Measurements from ENCODE around the gene GAK.

GAK gene

DNA sequence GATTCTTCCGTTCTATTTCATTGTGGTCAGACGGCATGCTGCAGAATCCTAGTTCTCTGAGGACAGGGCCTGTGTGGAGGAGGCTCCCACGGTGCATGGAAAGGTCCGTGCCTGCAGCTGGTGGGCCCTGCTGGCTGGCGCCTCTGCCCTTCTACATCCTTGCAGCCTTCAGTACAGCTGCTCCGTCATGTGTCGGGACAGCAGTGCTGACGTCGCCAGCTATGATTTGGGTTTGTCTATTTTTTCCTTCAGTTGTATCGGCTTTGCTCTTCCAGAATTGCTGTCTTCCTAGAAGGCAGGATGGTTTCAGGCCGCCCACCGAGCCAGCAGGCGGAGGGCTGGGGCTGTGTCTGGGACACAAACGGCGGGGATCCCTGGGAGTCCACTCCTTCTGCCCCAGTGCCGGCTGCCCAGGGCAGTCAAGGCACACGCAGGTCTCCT, 74.1 kb downstream of the GAK start:
- no peak for DNase-seq (ENCODE audit: low read depth in 2 of 2)
- no peak overlapping the region for H3K4me3 ChIP-seq (replicated peaks in 1 of 2; ENCODE audit: low read depth in 2 of 2, low read length in 2 of 2)
- TF ChIP-seq, protein P1, sequence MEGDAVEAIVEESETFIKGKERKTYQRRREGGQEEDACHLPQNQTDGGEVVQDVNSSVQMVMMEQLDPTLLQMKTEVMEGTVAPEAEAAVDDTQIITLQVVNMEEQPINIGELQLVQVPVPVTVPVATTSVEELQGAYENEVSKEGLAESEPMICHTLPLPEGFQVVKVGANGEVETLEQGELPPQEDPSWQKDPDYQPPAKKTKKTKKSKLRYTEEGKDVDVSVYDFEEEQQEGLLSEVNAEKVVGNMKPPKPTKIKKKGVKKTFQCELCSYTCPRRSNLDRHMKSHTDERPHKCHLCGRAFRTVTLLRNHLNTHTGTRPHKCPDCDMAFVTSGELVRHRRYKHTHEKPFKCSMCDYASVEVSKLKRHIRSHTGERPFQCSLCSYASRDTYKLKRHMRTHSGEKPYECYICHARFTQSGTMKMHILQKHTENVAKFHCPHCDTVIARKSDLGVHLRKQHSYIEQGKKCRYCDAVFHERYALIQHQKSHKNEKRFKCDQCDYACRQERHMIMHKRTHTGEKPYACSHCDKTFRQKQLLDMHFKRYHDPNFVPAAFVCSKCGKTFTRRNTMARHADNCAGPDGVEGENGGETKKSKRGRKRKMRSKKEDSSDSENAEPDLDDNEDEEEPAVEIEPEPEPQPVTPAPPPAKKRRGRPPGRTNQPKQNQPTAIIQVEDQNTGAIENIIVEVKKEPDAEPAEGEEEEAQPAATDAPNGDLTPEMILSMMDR (IDR thresholded peaks at IDR 0.05; ENCODE audit: low read depth, low read length), result no peak

DNA sequence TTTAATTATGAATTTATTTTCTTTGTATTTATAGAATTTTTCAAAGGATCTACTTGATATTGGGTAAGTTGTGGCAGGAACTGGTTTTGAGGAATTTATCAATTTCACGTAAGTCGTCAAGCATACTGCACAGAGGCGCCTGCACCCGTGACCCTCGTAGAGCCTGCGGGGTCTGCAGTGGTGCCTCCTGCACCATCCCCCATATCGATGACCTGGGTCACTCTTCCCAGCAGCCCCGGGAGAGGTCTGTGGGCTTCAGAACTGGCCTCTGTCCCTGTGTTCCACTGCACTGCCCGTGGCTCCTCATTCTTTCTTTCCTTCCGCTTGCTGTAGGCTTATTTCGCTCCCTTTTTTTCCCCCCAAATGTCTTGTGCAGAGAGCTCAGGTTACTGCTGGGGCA, 74.7 kb downstream of the GAK start:
- TF ChIP-seq, protein P1 (IDR thresholded peaks at IDR 0.05; ENCODE audit: low read depth, low read length), result no peak
- H3K4me3 ChIP-seq (replicated peaks in 1 of 2; ENCODE audit: low read depth in 2 of 2, low read length in 2 of 2), result no peak overlapping the region
- DNase-seq (ENCODE audit: low read depth in 2 of 2), result no peak

DNA sequence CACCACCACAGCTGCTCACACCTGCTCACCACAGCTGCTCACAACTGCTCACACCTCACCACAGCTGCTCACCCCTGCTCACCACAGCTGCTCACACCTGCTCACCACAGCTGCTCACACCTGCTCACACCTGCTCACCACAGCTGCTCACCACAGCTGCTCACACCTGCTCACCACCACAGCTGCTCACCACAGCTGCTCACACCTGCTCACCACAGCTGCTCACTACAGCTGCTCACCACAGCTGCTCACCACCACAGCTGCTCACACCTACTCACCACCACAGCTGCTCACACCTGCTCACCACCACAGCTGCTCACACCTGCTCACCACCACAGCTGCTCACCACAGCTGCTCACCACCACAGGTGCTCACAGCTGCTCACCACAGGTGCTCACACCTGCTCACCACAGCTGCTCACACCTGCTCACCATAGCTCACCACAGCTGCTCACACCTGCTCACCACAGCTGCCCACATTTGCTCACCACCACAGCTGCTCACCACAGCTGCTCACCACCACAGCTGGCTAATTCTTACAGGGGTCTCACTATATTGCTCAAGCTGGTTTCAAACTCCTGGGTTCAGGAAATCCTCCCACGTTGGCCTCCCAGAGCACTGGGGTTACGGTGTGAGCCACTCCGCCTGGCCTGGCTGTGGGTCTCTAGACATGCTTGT, 75.8 kb downstream of the GAK start:
- H3K4me3 ChIP-seq (replicated peaks in 1 of 2; ENCODE audit: low read depth in 2 of 2, low read length in 2 of 2), result no peak overlapping the region
- no peak for DNase-seq (ENCODE audit: low read depth in 2 of 2)
- TF ChIP-seq, protein P1 (IDR thresholded peaks at IDR 0.05; ENCODE audit: low read depth, low read length), result no peak

DNA sequence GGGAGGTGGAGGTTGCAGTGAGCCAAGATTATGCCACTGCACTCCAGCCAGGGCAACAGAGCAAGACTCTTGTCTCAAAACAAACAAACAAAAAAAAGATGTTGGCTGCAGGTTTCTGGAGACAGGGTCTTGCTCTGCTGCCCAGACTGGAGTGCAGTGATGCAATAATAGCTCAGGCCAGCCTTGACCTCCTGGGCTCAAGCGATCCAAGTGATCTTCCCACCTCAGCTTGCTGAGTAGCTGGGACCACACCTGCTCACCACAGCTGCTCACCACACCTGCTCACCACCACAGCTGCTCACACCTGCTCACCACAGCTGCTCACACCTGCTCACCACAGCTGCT, 76.3 kb downstream of the GAK start:
- DNase-seq (ENCODE audit: low read depth in 2 of 2), result no peak
- TF ChIP-seq, protein P1 (IDR thresholded peaks at IDR 0.05; ENCODE audit: low read depth, low read length), result no peak
- no peak overlapping the region for H3K4me3 ChIP-seq (replicated peaks in 1 of 2; ENCODE audit: low read depth in 2 of 2, low read length in 2 of 2)

DNA sequence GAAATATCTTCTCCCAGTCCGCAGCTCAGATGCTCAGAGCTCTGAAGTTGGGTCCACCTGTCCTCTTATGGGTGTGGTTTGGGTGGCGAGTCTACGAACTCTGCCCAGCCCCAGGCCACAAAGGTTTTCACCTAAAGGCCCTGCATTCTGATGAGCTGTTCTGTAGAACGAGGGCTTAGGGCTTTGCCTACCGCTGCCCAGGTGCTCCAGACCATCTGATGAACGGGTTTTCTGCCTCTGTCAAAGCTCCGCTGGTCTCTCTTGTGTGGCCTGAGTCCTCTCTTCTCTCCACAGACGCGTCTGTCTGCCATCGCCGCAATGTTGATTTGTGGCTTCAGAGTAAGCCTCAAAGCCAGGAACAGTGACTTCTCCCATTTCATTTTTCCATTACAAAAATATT, 77.8 kb downstream of the GAK start:
- TF ChIP-seq, protein P1 (IDR thresholded peaks at IDR 0.05; ENCODE audit: low read depth, low read length), result no peak
- no peak overlapping the region for H3K4me3 ChIP-seq (replicated peaks in 1 of 2; ENCODE audit: low read depth in 2 of 2, low read length in 2 of 2)
- DNase-seq (ENCODE audit: low read depth in 2 of 2), result no peak

DNA sequence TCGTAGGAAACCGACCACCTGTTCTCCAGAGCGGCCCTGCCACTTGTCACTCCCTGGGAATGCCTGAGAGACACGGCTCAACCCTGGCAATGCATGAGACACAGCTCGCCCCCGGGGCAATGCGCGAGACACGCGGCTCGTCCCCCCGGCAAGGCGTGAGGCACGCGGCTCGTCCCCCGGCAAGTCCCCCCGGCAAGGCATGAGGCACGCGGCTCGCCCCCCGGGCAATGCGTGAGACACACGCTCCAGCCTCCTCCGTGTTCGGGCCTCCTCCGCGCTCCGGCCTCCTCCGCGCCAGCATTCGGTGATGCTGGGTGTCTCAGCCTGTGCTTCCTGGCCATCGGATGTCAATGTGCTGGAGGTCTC, 78.7 kb downstream of the GAK start:
- no peak for DNase-seq (ENCODE audit: low read depth in 2 of 2)
- no peak overlapping the region for H3K4me3 ChIP-seq (replicated peaks in 1 of 2; ENCODE audit: low read depth in 2 of 2, low read length in 2 of 2)
- TF ChIP-seq, protein P1 (IDR thresholded peaks at IDR 0.05; ENCODE audit: low read depth, low read length), result no peak
